Upper lobe of left lung (tissue), 6 donors: ENCODE results near the gene DGKI. TPM values are rescaled to one million over a fixed set of nuclear protein-coding genes. Genes with fewer than 3 reads are reported as not detected.

Source experiments
- ATAC-seq, 2 donors: fragments of 200-7000 bp; cut with Tn5 transposase; one replicate each; pipeline ENCODE4 v1.9.1; 2022; ENCODE audit warnings: mild to moderate bottlenecking in 2 of 2, moderate library complexity in 2 of 2; ENCODE audit not compliant: low FRiP score in 2 of 2
- DNase-seq, 2 donors: peaks; one replicate each; pipeline ENCODE4 v3.0.0-alpha.2; 2019 to 2020
- H3K27ac ChIP-seq, 4 donors: fragments of 200-600 bp; sonication (generic); one replicate each; pipeline ENCODE4 v1.5.1; 2016 to 2019
- H3K27me3 ChIP-seq, 4 donors: fragments of 200-600 bp; sonication (generic); one replicate each; pipeline ENCODE4 v1.5.1; 2017 to 2019
- H3K36me3 ChIP-seq, 4 donors: fragments of 200-600 bp; sonication (generic); one replicate each; pipeline ENCODE4 v1.5.1; 2016 to 2019
- H3K4me1 ChIP-seq, 4 donors: fragments of 200-600 bp; sonication (generic); one replicate each; pipeline ENCODE4 v1.5.1; 2018 to 2019
- H3K4me3 ChIP-seq, 4 donors: fragments of 200-600 bp; sonication (generic); one replicate each; pipeline ENCODE4 v1.5.1; 2017 to 2019; ENCODE audit warnings: mild to moderate bottlenecking in 2 of 4, moderate library complexity in 1 of 4
- H3K9me3 ChIP-seq, 4 donors: fragments of 200-600 bp; sonication (generic); one replicate each; pipeline ENCODE4 v1.5.1; 2018 to 2019
- EP300 ChIP-seq, 4 donors: sonication (generic); formaldehyde crosslinking; IDR thresholded peaks; one replicate each; pipeline ENCODE4 v1.5.1; 2017; ENCODE audit warnings: antibody characterized with exemption in 4 of 4, control low read depth in 2 of 4
- POLR2A ChIP-seq, 4 donors: fragments of 450-650 bp; IDR thresholded peaks; one replicate each; pipeline ENCODE4 v1.5.1; 2016 to 2017; ENCODE audit warnings: antibody characterized with exemption in 4 of 4, mild to moderate bottlenecking in 2 of 4
- POLR2AphosphoS5 ChIP-seq, 2 donors: sonication (generic); formaldehyde crosslinking; IDR thresholded peaks; one replicate each; pipeline ENCODE4 v1.5.1; 2017; ENCODE audit warnings: antibody characterized with exemption in 2 of 2
- WGBS, 2 donors: methylation state at CpG; one replicate each; pipeline ENCODE4 v1.1.5; 2017 to 2018; 5-methylcytosine and 5-hydroxymethylcytosine counted together
- total RNA-seq, 6 donors: library from RNA; depleted of rRNA in 4 of 6; stranded (reverse); fragments of >200 nt in 4 of 6; gene quantifications; one replicate each; pipeline versions ENCODE4 v1.1.0 to v1.2.1, GENCODE V29; 2016 to 2021
- TF ChIP-seq, protein P1 (sequence below), 6 experiments: fragments of 450-650 bp in 4 of 6; fragments of 200-600 bp in 2 of 6; sonication (generic) in 2 of 6; IDR thresholded peaks; one replicate each; pipeline ENCODE4 v1.5.1; 2016 to 2019; ENCODE audit warnings: antibody characterized with exemption in 6 of 6
- donor health status: DM: no; HTN: no; CAD: no; lungs with moderate emphysema.
- donor health status: DM: no; HTN: yes; CAD: no; lungs with severe emphysema.

Gene DGKI
- total RNA-seq, result 1 to 10 TPM in 2 of 6 donors, under 1 TPM in 3, not detected in 1; under 0.01 to 4.5 (median 0.34) TPM

DNA sequence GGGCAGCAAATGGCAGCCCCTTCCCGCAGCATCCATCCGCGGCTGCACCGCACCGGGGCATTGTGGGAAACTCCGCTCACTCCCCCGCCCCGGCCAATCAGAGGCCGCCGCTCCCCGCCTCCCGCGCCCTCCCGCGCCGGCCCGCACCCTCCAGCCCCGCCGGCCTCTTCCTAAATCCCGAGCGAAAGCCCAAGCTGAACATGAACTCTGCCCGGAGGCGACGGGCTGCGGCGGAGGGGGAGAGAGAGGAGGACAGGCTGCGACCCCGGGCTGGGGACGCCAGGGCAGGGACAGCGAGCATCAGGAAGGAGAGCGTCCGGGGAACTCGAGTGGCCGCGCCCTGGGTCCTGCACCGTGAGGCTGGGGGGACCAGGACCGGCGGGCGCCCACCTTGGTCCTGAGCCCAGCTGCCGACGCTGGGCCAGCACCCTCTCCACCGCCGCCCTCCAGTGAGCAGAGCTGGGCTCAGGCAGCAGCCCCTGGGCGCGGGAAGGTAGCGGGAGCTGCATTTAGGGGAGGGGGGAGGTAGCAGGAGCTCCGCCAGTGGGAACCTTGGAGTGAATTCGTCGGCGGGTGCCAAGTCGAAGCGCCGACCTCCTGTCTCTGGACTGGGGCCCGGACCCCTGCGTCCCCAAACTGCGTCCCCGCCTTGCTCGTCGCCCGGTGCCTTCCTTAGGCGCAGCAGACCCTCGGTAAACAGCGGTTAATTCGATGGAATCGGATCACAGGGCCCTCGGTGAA lies at the start of gene DGKI:
Gene DGKI (minus strand): TSS at position 148 of the 741 bp plus-strand sequence.
- no peak within 1 kb of the TSS for H3K27ac ChIP-seq

DNA sequence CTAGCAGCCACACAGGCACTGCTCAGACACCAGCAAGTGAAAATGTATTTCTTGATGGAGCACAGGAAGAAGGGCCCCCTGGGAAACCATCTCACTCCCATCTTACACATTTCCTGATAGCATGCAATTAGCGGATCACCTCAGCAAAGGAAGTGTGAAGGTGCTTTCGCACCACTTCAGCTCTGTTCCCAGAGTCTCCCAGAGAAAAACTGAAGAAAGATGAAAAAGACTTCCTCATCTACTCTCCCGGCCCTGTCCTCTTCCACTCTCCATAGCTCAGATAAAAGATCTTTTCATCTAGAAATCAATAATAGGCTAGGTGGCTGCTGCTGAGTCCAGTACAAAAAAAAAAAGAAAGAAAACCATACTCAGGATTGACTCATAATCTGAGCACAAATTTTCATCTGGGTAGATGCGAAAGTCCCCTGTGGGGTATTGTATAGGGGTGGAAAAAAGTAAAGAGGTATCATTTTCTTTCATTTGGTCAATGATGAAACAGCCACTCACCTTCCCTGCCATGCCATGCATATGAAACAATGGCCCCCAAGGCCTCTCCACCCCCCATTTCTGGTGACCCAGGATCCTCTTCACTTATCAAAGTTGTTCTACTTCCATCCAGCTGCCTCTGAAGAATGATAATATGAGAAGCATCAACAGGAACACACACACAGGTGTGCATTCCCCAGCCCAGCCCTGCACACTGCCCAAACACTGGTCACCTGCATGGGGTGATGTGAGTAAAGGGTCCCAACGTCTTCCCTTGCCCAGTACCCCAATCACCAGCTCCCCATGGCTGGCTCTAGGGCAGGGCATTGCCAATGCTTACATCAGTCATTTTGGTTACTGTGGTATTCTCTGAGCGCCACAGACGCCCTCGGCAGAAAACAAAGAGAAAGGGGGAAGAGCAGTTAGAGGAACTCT lies 48.8 kb upstream of the DGKI start:
- ATAC-seq (peak in 1 of 2 donors; percentile 38), DNase-seq (no peak)
- Histone ChIP-seq H3K4me3 (no peak overlapping the region), H3K9me3 (no peaks in the 10 kb centered on the region), H3K4me1 (peaks cover 4 to 10% (median 8%) of the 10 kb centered on the region in 4 donors), H3K27ac (no peak overlapping the region), H3K27me3 (no peaks in the 10 kb centered on the region), H3K36me3 (peaks cover 6 to 65% (median 36%) of the 10 kb centered on the region in 4 donors)
- TF ChIP-seq, protein P1, sequence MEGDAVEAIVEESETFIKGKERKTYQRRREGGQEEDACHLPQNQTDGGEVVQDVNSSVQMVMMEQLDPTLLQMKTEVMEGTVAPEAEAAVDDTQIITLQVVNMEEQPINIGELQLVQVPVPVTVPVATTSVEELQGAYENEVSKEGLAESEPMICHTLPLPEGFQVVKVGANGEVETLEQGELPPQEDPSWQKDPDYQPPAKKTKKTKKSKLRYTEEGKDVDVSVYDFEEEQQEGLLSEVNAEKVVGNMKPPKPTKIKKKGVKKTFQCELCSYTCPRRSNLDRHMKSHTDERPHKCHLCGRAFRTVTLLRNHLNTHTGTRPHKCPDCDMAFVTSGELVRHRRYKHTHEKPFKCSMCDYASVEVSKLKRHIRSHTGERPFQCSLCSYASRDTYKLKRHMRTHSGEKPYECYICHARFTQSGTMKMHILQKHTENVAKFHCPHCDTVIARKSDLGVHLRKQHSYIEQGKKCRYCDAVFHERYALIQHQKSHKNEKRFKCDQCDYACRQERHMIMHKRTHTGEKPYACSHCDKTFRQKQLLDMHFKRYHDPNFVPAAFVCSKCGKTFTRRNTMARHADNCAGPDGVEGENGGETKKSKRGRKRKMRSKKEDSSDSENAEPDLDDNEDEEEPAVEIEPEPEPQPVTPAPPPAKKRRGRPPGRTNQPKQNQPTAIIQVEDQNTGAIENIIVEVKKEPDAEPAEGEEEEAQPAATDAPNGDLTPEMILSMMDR (IDR thresholded peaks at IDR 0.05), result no peak
- TF ChIP-seq POLR2A (IDR thresholded peaks at IDR 0.05) (no peak), EP300 (IDR thresholded peaks at IDR 0.05) (no peak), POLR2AphosphoS5 (IDR thresholded peaks at IDR 0.05) (no peak)
- WGBS, 2 donors, result 69 to 78% methylated on average over 8 of the region's 8 CpGs

More for the DNA sequence above, at the start of gene DGKI:
- Histone ChIP-seq H3K4me1 (peaks cover 8 to 17% (median 10%) of the 10 kb centered on the region in 4 donors), H3K36me3 (no peaks in the 10 kb centered on the region), H3K27me3 (peaks cover 0 to 29% (median 13%) of the 10 kb centered on the region in 4 donors), H3K9me3 (no peaks in the 10 kb centered on the region), H3K4me3 (peak within 1 kb of the TSS in 3 of 4 donors; percentile 20 to 36 (median 28))
- ATAC-seq (peak in 1 of 2 donors; percentile 58), DNase-seq (peak in 1 of 2 donors; percentile 84)
- 3 to 4% methylated on average over 7 to 55 of the region's 66 CpGs for WGBS, 2 donors
- TF ChIP-seq EP300 (IDR thresholded peaks at IDR 0.05), result no peak
- TF ChIP-seq POLR2AphosphoS5 (IDR thresholded peaks at IDR 0.05), result no peak
- TF ChIP-seq, protein P1 (IDR thresholded peaks at IDR 0.05), result no peak
- no peak for TF ChIP-seq POLR2A (IDR thresholded peaks at IDR 0.05)

DNA sequence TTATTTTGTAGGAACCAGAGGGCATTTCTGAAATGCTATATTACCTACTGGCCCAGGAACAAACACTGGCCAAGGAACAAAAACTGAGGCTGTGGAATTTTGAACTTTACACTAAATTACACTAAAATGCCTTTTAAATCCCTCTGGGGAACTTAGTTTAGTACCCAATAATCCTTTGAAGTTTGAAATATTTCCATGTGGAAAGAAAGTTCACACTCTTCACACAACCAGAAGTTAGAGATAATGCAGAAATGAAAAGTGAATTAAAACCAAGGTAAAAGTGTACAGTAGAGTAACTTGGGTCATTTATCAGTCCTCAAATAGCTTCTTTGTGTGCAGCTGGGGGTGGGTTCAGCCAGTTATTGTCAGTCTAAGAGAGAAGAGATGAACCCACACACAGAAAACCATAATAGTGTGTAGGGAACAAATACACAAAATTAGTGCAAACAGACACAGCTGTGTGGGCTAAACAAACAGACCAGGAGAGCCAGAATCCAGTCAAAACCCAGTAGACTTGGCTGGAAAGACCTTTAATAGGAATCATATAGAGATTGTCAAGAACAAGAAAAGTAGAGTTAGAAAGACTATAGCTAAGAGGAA lies 46.5 kb upstream of the DGKI start:
- DNase-seq (no peak), ATAC-seq (no peak)
- Histone ChIP-seq H3K4me1 (peaks cover 0 to 4% (median 2%) of the 10 kb centered on the region in 4 donors), H3K27ac (no peak overlapping the region), H3K9me3 (no peaks in the 10 kb centered on the region), H3K27me3 (no peaks in the 10 kb centered on the region), H3K4me3 (no peak overlapping the region), H3K36me3 (peaks cover 0 to 54% (median 27%) of the 10 kb centered on the region in 4 donors)
- TF ChIP-seq EP300 (IDR thresholded peaks at IDR 0.05), result no peak
- TF ChIP-seq POLR2A (IDR thresholded peaks at IDR 0.05), result no peak
- no peak for TF ChIP-seq POLR2AphosphoS5 (IDR thresholded peaks at IDR 0.05)
- TF ChIP-seq, protein P1 (IDR thresholded peaks at IDR 0.05), result no peak

DNA sequence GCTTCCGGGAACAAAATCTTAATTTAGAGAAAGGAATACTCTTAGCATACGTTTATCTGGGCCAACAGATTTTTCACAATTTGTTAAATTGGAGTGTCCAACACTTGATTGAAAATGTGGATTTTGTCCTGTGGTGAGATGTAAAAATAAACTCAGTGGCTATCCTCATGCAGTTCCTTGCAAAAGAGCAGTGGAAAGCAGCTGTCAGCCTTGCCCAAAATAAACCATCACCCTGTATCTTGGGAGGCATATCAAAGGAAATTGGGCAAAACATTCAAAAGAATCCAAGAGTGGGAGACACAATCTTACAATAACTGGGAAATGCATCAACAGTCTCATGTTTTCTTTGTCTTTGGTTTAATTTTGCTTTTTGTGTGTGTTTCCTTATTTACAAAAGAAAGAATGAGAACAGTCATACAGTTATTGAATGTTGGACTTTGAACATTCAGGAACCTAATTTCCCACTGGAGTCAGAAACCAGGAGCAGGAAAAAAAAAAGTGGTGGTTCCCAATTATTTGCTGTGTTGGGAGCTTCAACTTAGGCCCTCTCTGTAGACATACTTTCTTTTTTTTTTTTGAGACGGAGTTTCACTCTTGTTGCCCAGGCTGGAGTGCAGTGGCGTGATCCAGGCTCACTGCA lies 44.4 kb upstream of the DGKI start:
- ATAC-seq, result no peak

More for the DNA sequence above, 44.4 kb upstream of the DGKI start:
- Histone ChIP-seq H3K4me1 (peaks cover 0 to 4% (median 2%) of the 10 kb centered on the region in 4 donors), H3K36me3 (peaks cover 0 to 45% (median 25%) of the 10 kb centered on the region in 4 donors), H3K27ac (peak overlapping the region in 1 of 4 donors; percentile 17), H3K27me3 (no peaks in the 10 kb centered on the region), H3K4me3 (no peak overlapping the region), H3K9me3 (no peaks in the 10 kb centered on the region)
- no peak for DNase-seq
- 72 to 76% methylated on average over 4 of the region's 4 CpGs for WGBS, 2 donors
- TF ChIP-seq EP300 (IDR thresholded peaks at IDR 0.05) (no peak), POLR2A (IDR thresholded peaks at IDR 0.05) (no peak)
- TF ChIP-seq, protein P1 (IDR thresholded peaks at IDR 0.05), result no peak
